Measurements from ENCODE around the gene PRRT1. TPM values are rescaled to one million over a fixed set of nuclear protein-coding genes. Genes with fewer than 3 reads are reported as not detected.

Gene PRRT1
- total RNA-seq (1 to 10 TPM; 4.2 to 6.2 TPM), polyA plus RNA-seq (ENCODE audit: insufficient read depth, low read depth, low replicate concordance) (6.1 TPM)
- long read RNA-seq, donor 1, transcript PRRT1-201 (4 exons, 1,909 nt): major isoform, 5 of 45 reads
- long read RNA-seq, donor 1, partial matches to known transcripts: 32 of 45 reads
- long read RNA-seq, donor 1, other reads (novel, unspliced or antisense): 6 of 45 reads
- long read RNA-seq, donor 2, transcript PRRT1-201 (4 exons, 1,909 nt): major isoform, 5 of 49 reads
- long read RNA-seq, donor 2, partial matches to known transcripts: 41 of 49 reads
- long read RNA-seq, donor 2, other reads (novel, unspliced or antisense): 0 of 49 reads

GRCh38 chr6:32151863-32152768 lies at the start of gene PRRT1:
Gene PRRT1 (minus strand): TSS chr6:32151939. CDS start chr6:32151827, 112 bp downstream.
- Histone ChIP-seq H3K9me3 (no peaks in the 10 kb centered on the region), H3K4me3 (peak within 1 kb of the TSS; percentile 39 to 90), H3K4me1 (peaks cover 27% of the 10 kb centered on the region), H3K27me3 (no peaks in the 10 kb centered on the region), H3K36me3 (ENCODE audit: low read depth, missing control alignments) (no peaks in the 10 kb centered on the region), H3K27ac (peak within 1 kb of the TSS; percentile 88 to 94)
- TF ChIP-seq POLR2A (IDR thresholded peaks at IDR 0.05): no peak
- TF ChIP-seq, protein P1, sequence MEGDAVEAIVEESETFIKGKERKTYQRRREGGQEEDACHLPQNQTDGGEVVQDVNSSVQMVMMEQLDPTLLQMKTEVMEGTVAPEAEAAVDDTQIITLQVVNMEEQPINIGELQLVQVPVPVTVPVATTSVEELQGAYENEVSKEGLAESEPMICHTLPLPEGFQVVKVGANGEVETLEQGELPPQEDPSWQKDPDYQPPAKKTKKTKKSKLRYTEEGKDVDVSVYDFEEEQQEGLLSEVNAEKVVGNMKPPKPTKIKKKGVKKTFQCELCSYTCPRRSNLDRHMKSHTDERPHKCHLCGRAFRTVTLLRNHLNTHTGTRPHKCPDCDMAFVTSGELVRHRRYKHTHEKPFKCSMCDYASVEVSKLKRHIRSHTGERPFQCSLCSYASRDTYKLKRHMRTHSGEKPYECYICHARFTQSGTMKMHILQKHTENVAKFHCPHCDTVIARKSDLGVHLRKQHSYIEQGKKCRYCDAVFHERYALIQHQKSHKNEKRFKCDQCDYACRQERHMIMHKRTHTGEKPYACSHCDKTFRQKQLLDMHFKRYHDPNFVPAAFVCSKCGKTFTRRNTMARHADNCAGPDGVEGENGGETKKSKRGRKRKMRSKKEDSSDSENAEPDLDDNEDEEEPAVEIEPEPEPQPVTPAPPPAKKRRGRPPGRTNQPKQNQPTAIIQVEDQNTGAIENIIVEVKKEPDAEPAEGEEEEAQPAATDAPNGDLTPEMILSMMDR (IDR thresholded peaks at IDR 0.05): no peak
- DNase-seq: no peak
- WGBS, 2 donors: 4% methylated on average over 20 to 21 of the region's 24 CpGs
- intact Hi-C loops (cut with DNase I; ENCODE audit: low total_unique reads): no loop called here

DNA sequence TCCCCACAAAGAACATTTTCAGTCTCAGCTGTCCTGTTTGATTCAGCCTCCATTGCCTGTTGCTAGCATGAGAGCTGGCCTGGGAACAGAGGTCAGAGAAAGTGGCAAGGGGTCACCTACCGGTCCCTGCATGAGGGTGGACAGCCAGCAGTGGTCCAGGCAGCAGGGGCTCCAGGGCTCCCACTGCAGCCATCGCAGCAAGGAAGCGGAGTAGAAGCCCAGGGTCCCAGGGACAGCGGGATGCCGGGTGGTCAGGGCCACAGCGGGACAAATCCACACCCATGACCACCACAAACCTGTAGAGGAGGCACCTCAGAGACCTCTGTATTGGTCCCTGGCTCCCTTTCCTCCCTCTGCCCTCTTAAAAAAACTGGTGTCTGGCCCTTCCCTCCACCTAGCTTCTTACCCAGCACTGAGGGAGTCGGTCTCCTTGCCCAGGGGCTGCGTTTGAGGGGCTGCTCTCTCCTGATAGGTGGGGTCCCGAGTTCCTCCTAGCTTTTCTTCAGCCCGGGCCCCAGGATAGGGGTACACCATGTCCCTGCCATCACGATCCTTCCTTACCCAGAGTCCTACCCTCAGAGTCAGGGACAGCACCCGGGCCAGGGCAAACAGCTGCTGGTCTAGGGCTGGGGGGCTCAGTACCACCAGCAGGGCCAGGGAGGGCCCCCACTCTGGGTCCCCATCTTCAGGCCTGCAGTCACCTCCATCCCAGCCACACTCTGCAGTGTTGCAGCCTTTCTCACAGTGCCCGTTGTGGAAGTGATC lies 49.2 kb upstream of the PRRT1 start:
- intact Hi-C loops (cut with DNase I; ENCODE audit: low total_unique reads): no loop called here
- TF ChIP-seq, protein P1 (IDR thresholded peaks at IDR 0.05): no peak
- no peak for TF ChIP-seq POLR2A (IDR thresholded peaks at IDR 0.05)
- Histone ChIP-seq H3K27ac (no peak overlapping the region), H3K4me3 (no peak overlapping the region), H3K4me1 (peaks cover 12% of the 10 kb centered on the region), H3K27me3 (no peaks in the 10 kb centered on the region), H3K36me3 (ENCODE audit: low read depth, missing control alignments) (no peaks in the 10 kb centered on the region), H3K9me3 (no peaks in the 10 kb centered on the region)
- DNase-seq: no peak
- WGBS, 2 donors: 83 to 90% methylated on average over 8 to 13 of the region's 13 CpGs

DNA sequence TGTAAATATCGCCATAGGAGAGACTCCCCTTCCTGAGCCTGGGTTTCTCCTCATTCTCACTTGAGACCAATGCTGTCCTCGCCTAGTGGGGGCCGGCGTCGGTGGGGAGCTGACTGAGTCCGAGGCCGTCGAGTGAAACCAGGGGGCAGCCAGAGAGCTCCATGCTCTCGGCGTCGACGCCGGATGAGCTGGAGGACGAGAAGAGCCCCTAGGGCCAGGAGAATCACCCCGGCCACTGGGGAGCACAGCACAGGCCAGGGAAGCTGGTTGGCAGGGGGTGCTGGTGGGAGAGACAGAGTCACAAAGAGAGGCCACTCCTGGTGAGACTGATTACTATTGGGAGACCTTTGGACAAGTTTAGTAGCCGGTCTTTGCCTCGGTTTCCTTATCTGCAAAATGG lies 47.1 kb upstream of the PRRT1 start:
- H3K36me3 ChIP-seq (ENCODE audit: low read depth, missing control alignments): no peaks in the 10 kb centered on the region
- WGBS, 2 donors: 83 to 88% methylated on average over 17 of the region's 17 CpGs
- TF ChIP-seq POLR2A (IDR thresholded peaks at IDR 0.05): no peak
- TF ChIP-seq, protein P1 (IDR thresholded peaks at IDR 0.05): no peak
- H3K4me1 ChIP-seq: peaks cover 20% of the 10 kb centered on the region
- H3K4me3 ChIP-seq: no peak overlapping the region
- no peak overlapping the region for H3K27ac ChIP-seq
- intact Hi-C loops (cut with DNase I; ENCODE audit: low total_unique reads): no loop called here
- no peak for DNase-seq
- no peaks in the 10 kb centered on the region for H3K9me3 ChIP-seq
- H3K27me3 ChIP-seq: no peaks in the 10 kb centered on the region

DNA sequence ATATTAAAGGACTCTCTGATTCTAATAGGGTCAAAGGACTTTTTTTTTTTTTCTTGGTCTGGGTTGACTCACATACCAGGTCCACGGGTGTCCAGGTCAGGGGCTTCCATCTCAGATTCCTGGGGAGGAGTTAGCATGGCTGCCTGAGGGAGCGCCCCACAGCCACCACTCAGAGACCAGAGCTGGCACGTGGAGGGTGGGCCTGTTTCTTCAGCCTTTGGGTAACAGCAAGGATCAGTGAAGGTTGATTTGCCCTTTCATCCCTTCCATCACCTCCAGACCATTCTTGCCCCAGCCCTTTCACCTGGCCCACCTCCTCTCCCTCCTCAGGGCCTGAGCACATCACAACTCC lies 46.6 kb upstream of the PRRT1 start:
- no peak overlapping the region for H3K27ac ChIP-seq
- 73 to 92% methylated on average over 3 of the region's 3 CpGs for WGBS, 2 donors

More for the DNA sequence above, 46.6 kb upstream of the PRRT1 start:
- no peaks in the 10 kb centered on the region for H3K9me3 ChIP-seq
- no peaks in the 10 kb centered on the region for H3K36me3 ChIP-seq (ENCODE audit: low read depth, missing control alignments)
- TF ChIP-seq, protein P1 (IDR thresholded peaks at IDR 0.05): no peak
- TF ChIP-seq POLR2A (IDR thresholded peaks at IDR 0.05): no peak
- DNase-seq: no peak
- H3K27me3 ChIP-seq: no peaks in the 10 kb centered on the region
- H3K4me1 ChIP-seq: peaks cover 20% of the 10 kb centered on the region
- no peak overlapping the region for H3K4me3 ChIP-seq
- intact Hi-C loops (cut with DNase I; ENCODE audit: low total_unique reads): no loop called here
